ENCODE measurements around the gene PJA2.

Gene PJA2

DNA sequence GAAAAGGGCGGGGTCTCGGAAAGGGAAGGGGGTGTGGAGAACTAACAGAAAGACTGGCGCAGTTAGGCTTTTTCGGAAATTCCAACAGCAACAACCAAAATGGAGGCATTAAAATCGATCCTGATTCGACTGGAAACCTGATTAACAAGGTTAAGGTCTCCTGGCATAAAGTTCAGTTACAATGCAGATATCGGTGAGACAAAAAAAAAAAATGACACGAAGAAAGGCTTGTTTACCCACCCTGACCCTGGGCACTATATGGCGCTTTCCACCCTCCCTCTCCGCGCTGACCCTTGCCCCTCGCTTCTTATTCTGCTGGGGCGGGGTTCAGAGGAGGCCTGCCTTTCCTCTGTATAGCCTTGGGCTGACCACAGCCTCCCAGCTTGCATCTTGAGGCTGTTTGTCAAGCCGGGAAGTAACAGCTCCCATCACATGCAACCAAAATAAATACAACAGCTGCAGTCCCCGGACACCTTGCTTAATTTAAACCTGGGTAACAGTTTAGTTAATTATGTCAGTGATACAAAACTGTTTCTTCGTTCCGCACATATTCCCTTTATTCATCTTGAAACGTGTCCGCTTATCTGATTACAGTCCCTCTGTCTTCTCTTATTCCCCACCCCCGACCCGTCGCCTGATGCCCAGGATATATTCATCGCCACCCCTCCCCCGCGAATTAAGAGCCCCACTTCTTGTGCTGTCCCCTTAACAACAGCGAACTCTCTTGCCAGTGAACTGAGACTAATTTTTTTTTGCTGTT lies 795 bp upstream of the PJA2 start:
- DNase-seq (ENCODE audit: low read depth in 2 of 3, low spot score in 1 of 3) = peak; percentile 14 to 24 (median 20)

GRCh38 chr5:109408991-109409843 lies 557 bp downstream of the PJA2 start:
- DNase-seq (ENCODE audit: low read depth in 2 of 3, low spot score in 1 of 3) = peak; percentile 69 to 72 (median 70)

DNA sequence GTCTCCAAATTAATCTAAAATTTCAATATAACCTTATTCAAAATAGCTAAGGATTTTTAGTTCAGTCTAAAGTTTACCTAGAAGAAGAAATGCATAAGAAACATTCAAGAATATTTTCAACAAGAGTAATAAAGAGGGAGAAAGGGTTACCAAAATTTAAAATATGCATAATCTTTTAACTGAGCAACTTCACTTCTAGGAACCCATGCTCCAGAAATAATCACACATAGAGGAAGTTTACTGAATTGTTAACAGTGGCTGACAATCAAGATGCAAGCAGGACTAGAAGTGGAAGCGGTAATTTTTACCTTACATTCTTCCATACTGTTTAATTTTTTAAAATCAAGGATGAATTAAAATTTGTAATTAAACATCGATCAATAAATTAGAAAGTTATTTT lies 1.9 kb downstream of the PJA2 start:
- DNase-seq (ENCODE audit: low read depth in 2 of 3, low spot score in 1 of 3) = no peak

DNA sequence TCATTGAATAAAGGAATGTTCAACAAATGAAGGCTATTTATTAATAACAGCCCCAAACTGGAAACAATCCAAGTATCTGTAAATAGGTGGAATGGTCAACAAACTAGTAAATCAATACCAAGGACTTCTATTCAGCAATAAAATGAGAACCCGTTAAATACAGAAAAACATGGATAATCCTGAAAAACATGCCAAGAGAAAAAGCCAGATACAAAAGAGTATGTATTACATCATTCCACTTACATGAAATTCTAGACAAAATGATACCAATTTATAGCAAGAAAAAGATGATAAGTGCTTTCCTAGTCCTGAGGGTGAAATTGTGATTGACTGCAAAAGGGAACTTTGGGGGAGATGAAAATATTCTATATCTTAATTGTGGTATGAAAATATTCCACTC lies 3.1 kb downstream of the PJA2 start:
- no peak for DNase-seq (ENCODE audit: low read depth in 2 of 3, low spot score in 1 of 3)

- DNase-seq (ENCODE audit: low read depth in 2 of 3, low spot score in 1 of 3) = no peak
Measured at GRCh38 chr5:109404428-109404960, 5.3 kb downstream of the PJA2 start.

- DNase-seq (ENCODE audit: low read depth in 2 of 3, low spot score in 1 of 3) = no peak
Measured at GRCh38 chr5:109403469-109403868, 6.3 kb downstream of the PJA2 start.

GRCh38 chr5:109399092-109399759 lies 10.5 kb downstream of the PJA2 start:
- no peak for DNase-seq (ENCODE audit: low read depth in 2 of 3, low spot score in 1 of 3)

DNA sequence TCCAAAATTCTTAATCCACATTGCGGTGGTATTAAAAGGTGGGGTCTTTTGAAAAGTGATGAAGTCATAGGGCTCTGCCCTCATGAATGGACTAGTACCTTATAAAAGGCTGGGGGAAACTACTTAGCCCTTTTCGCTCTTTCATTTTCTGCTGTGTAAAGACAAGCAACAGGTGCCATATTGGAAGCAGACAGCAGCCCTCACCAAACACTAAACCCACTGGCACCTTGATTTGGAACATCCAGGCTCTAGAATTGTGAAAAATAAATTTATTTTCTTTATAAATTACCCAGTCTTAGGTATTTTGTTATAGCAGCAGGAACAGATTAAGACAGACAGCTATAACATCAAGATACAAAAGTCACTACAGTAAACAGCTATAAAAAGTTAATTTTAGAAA lies 12.8 kb downstream of the PJA2 start:
- no peak for DNase-seq (ENCODE audit: low read depth in 2 of 3, low spot score in 1 of 3)

DNA sequence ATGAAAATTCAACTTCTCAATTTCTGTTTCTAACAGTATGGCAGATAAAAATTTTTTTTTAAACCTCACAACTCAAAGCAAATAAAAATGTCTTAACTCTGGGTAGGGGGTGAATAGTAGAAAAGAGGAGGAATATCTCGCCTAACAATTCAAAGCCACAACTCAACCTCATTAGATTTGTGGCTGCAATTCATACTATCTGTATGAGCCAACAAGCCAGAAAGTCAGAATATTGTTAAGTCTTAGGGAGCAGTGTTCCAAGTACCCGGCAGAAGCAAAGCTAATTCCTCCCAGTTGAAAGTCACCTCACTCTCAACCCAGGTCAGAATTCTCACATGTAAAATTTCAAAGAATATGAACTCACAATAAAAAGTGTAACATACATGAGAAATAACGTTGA lies 15.0 kb downstream of the PJA2 start:
- DNase-seq (ENCODE audit: low read depth in 2 of 3, low spot score in 1 of 3) = no peak

- DNase-seq (ENCODE audit: low read depth in 2 of 3, low spot score in 1 of 3) = no peak
Measured at GRCh38 chr5:109390188-109390587, 19.6 kb downstream of the PJA2 start.

- DNase-seq (ENCODE audit: low read depth in 2 of 3, low spot score in 1 of 3) = no peak
Measured at GRCh38 chr5:109388407-109388806, 21.4 kb downstream of the PJA2 start.

DNA sequence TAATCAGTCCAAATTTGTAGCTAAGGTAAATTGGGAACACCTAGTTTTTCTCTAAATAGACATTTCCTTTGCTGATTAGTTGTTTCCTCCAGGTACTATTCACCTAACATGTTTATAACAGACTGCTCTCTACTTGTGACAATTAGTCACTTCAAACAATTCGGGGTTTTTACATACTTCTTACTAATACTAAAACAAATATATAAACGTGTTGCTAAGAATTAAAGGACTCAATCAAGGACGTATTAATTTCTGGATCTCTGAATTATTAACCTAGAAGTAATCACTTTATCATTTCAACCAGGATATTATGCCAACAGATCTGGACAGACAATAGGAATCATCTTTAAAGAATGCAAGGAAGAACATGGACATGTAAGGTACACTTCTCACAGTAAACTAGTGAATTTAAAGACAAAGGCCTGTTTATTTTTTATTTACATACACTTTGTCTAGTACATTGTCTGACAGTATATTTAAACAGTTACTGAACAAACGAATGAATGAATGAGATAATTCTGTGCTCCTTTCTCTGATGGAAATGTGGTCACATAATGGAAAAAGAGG lies 22.3 kb downstream of the PJA2 start:
- no peak for DNase-seq (ENCODE audit: low read depth in 2 of 3, low spot score in 1 of 3)

DNA sequence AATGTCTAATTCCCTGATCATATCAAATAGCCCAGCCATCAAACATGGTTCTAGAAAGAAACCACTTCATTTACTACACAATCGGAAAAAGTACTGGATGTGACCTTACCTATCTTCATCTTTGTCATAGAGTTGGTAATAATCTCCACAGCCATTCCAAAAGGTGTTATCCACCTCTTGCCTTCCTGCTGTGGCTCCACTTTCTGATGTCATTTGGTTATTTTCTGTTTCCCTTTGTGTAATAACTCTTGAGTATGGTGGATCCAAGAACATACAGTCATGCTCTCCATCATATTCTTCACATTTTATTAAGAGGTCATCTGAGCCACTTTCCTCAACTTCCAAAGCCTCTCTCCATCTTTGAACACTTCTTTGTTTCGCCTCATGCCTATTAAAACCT lies 31.7 kb downstream of the PJA2 start:
- no peak for DNase-seq (ENCODE audit: low read depth in 2 of 3, low spot score in 1 of 3)

DNA sequence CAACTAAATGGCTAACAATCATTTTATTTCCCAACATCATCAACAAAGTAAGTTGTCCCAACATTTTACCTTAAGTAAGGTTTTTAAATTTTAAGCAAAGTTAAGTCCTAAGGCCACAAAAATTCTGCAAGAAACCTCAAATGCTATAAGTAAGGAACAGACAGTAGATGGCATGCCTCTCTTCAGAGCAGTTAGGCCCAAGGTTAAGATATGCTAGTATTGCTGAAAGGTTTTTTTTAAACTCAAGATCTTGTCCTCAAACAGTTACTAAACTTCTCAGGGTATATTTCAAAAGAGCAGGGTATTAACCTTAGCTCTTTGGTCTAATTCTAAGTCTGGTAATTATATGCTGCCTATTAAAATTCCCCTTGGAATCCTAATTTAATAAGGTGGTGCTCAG lies 35.1 kb downstream of the PJA2 start:
- DNase-seq (ENCODE audit: low read depth in 2 of 3, low spot score in 1 of 3) = no peak

- no peak for DNase-seq (ENCODE audit: low read depth in 2 of 3, low spot score in 1 of 3)
Measured at GRCh38 chr5:109373932-109374331, 35.8 kb downstream of the PJA2 start.

DNA sequence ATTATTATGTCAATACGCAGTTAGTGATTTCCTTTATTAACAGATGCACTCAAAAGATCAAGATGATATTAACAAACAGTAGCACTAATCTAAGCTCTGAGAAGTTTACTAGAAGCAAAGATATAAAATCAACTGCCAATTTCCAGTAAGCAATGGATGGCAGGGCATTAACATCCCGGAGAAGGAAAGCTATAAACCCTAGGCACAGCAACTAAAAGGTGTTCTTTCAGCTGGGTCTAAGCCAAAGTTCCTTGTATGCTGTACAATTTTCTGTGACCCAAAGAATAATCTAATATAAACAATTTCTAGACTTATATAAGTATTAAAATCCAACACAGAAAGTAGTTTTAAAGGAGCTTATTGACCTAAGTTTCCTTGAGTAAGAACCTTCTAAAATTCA lies 39.4 kb downstream of the PJA2 start:
- no peak for DNase-seq (ENCODE audit: low read depth in 2 of 3, low spot score in 1 of 3)

DNA sequence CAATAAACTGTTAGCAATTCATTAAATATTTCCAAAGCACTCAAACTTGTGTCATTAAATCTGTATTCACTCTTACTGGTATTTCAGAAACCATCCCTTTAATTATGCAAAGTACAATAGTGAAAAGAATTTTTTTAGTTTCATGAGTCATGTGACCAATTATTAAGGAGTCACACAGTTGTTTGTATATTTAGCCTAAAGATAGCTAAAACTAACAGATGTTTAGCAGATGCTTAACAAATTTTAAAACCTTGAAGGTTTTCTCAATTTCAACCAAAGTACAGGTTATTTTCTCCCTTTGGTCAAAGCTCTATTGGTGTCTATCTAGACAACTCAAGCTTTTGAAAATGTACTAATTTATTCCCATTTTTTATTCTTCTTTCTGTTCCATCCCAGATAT lies 44.1 kb downstream of the PJA2 start:
- DNase-seq (ENCODE audit: low read depth in 2 of 3, low spot score in 1 of 3) = no peak

DNA sequence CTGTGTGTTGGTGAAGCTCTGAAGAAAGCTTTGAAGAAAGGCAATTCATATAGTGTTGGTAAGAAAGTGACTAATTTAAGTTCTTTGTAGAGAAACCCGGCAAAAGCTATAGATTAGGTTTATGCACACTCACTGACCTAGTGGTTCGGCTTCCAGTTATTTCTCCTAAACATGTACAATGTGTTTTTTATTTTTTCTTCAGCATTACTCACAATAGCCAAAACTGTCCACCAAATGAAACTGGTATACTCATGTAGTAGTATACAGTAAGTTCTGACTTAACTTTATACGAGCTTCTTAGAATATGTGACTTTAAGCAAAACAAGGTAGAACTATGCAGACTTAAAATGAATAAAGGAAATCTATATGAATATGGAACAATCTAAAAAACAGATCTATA lies 44.8 kb downstream of the PJA2 start:
- DNase-seq (ENCODE audit: low read depth in 2 of 3, low spot score in 1 of 3) = no peak

DNA sequence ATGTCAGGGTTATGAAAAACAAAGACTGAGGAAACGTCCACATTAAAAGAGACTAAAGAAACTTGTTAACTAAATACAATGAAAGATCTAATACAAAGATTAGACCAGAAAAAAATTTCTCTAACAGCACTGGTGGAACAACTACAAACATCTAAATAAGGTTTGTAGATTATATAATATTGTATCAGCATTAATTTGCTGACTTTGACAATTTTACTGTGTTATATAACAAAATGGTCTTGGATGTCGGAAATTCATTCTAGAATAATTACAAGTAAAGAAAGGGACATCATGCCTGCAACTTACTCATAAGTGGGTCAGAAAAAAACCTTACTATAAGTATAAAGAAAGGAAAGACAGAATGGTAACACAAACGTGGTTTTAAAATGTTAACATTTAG lies 50.1 kb downstream of the PJA2 start:
- no peak for DNase-seq (ENCODE audit: low read depth in 2 of 3, low spot score in 1 of 3)

DNA sequence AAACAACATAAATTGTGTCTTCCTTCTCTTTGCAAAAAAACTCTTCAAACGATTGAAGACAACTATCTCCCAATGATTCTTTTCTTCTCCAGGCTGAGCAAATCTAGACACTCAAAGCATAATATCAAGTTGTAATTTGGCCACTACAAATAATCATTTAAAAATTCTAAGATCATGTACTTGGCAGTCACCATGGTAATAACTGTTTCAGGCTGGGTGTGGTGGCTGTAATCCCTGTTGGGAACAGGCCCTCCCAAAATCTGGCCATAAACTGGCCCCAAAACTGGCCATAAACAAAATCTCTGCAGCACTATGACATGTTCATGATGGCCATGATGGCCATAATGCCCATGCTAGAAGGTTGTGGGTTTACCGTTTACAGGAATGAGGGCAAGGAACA lies 52.0 kb downstream of the PJA2 start:
- DNase-seq (ENCODE audit: low read depth in 2 of 3, low spot score in 1 of 3) = no peak

DNA sequence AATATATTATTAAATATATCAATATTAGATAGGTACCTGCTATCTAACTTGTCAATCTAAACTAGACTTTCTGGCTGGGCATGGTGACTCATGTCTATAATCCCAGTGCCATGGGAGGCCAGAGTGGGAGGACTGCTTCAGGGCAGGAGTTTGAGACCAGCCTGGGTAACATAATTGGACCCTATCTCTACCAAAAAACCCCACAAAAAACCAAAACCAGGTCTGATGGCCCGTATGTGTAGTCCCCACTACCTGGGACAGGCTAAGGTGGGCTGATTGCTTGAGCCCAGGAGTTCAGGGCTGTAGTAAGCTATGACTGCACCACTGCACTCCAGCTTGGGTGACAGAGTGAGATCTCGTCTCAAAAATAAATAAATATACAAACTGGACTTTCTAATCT lies 55.0 kb downstream of the PJA2 start:
- no peak for DNase-seq (ENCODE audit: low read depth in 2 of 3, low spot score in 1 of 3)

Data from stimulated activated CD4-positive, alpha-beta T cell treated with anti-CD3 and anti-CD28 coated beads, Interleukin-12 subunit alpha, Interleukin-12 subunit beta, amount 100 ng/mL, for 48 hours (primary cell).